GM06990 (cell line): ENCODE measurements around the gene WBP2.

ENCODE experiments used
- DNase-seq: peaks from one replicate; pipeline ENCODE4 v3.0.0-alpha.2; 2011; ENCODE audit not compliant: insufficient read length; ENCODE audit errors: extremely low read depth
- H3K27me3 ChIP-seq: replicated peaks from 2 replicates; pipeline ENCODE4 v1.6.0; 2011; ENCODE audit warnings: low read length; ENCODE audit not compliant: control insufficient read depth, insufficient read depth
- H3K36me3 ChIP-seq: 2 replicates; pipeline ENCODE4 v1.5.1; 2011; ENCODE audit warnings: low read length; ENCODE audit not compliant: control insufficient read depth, insufficient read depth
- H3K4me3 ChIP-seq: replicated peaks from 2 replicates; pipeline ENCODE4 v1.5.1; 2011; ENCODE audit warnings: low read depth, mild to moderate bottlenecking, control low read depth, low read length
- TF ChIP-seq, protein P1 (sequence below): IDR thresholded peaks from 2 replicates; pipeline ENCODE4 v1.5.1; 2011; ENCODE audit warnings: low read length, control low read depth, mild to moderate bottlenecking, inconsistent platforms; ENCODE audit not compliant: insufficient read depth, poor library complexity, severe bottlenecking

Gene WBP2

GRCh38 chr17:75818326-75818885 lies 36.7 kb downstream of the WBP2 start:
- DNase-seq = no peak
- TF ChIP-seq, protein P1, sequence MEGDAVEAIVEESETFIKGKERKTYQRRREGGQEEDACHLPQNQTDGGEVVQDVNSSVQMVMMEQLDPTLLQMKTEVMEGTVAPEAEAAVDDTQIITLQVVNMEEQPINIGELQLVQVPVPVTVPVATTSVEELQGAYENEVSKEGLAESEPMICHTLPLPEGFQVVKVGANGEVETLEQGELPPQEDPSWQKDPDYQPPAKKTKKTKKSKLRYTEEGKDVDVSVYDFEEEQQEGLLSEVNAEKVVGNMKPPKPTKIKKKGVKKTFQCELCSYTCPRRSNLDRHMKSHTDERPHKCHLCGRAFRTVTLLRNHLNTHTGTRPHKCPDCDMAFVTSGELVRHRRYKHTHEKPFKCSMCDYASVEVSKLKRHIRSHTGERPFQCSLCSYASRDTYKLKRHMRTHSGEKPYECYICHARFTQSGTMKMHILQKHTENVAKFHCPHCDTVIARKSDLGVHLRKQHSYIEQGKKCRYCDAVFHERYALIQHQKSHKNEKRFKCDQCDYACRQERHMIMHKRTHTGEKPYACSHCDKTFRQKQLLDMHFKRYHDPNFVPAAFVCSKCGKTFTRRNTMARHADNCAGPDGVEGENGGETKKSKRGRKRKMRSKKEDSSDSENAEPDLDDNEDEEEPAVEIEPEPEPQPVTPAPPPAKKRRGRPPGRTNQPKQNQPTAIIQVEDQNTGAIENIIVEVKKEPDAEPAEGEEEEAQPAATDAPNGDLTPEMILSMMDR = no peak
- H3K4me3 ChIP-seq = no peak overlapping the region
- H3K36me3 ChIP-seq = peaks cover 49% of the 10 kb centered on the region
- no peaks in the 10 kb centered on the region for H3K27me3 ChIP-seq

GRCh38 chr17:75817571-75817970 lies 37.6 kb downstream of the WBP2 start:
- H3K4me3 ChIP-seq = no peak overlapping the region
- H3K27me3 ChIP-seq = no peaks in the 10 kb centered on the region
- H3K36me3 ChIP-seq = peaks cover 55% of the 10 kb centered on the region
- TF ChIP-seq, protein P1 = no peak
- DNase-seq = no peak

DNA sequence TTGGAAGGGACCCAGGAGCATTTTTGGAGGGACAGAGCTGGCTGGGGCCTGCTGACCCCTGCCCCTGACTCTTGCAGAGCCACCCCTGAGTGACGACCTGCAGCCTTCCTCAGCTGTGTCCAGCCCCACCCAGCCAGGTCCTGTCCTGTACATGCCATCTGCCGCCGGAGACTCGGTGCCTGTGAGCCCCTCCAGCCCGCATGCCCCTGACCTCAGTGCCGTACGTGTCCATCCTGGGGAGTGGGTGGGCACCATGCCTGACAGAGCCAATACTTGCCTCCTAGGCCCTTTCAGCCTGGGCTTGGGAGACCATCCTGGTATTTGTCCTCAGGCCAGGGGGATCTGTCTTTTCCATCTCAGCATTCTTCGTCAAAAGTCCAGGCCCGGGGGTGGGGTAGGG lies 38.4 kb downstream of the WBP2 start:
- peaks cover 57% of the 10 kb centered on the region for H3K36me3 ChIP-seq
- DNase-seq = no peak

GRCh38 chr17:75815399-75815798 lies 39.7 kb downstream of the WBP2 start:
- TF ChIP-seq, protein P1 = no peak
- Histone ChIP-seq H3K36me3 (peaks cover 54% of the 10 kb centered on the region), H3K4me3 (no peak overlapping the region), H3K27me3 (no peaks in the 10 kb centered on the region)
- no peak for DNase-seq

More for the DNA sequence above, 38.4 kb downstream of the WBP2 start:
- Histone ChIP-seq H3K27me3 (no peaks in the 10 kb centered on the region), H3K4me3 (no peak overlapping the region)
- TF ChIP-seq, protein P1 = no peak

- TF ChIP-seq, protein P1 = no peak
- H3K36me3 ChIP-seq = peaks cover 50% of the 10 kb centered on the region
- H3K27me3 ChIP-seq = no peaks in the 10 kb centered on the region
- no peak overlapping the region for H3K4me3 ChIP-seq
- no peak for DNase-seq
Measured at GRCh38 chr17:75814900-75815373, 40.2 kb downstream of the WBP2 start.

GRCh38 chr17:75814021-75814395 lies 41.1 kb downstream of the WBP2 start:
- H3K4me3 ChIP-seq = no peak overlapping the region
- peaks cover 47% of the 10 kb centered on the region for H3K36me3 ChIP-seq
- TF ChIP-seq, protein P1 = no peak
- DNase-seq = no peak
- no peaks in the 10 kb centered on the region for H3K27me3 ChIP-seq
